Measurements from ENCODE around the gene TNFRSF4.

DNA sequence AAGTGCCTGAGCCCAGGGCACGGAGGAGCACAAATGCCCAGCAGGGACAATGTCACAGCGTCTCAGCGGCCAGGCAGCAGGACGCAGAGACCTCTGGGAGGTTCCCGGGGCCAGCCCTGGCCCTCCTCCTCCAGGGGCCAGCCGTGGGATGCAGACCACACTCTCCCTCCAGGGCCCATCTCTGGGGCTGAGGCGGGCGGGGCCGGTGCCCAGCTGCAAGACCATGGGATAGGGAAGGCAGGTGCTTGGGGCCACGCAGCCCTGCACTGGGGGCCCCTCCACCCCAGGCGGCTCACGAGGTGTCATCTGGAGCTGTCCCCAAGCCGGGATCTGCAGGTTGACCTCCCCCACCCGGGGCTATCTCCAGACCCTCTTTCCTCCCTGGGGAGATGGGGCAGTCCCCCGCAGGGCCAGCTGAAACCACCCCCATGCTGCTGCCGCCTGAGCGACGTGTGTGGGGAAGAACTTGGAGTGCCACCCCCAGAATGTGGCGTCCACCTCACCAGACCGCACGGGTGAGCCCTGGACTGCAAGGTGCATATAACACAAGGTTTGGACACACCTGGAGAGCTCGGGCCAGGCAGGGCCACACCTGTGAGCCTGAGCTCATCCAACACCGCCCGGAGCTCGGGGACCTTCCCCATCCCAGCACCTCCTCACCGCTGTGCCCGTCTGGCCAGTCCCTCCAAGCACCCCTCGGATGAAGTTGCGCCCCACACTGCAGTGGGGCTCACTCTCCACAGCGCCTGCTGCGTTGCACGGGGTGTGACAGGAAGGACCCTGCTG lies 44.3 kb downstream of the TNFRSF4 start:
- TF ChIP-seq, protein P1, sequence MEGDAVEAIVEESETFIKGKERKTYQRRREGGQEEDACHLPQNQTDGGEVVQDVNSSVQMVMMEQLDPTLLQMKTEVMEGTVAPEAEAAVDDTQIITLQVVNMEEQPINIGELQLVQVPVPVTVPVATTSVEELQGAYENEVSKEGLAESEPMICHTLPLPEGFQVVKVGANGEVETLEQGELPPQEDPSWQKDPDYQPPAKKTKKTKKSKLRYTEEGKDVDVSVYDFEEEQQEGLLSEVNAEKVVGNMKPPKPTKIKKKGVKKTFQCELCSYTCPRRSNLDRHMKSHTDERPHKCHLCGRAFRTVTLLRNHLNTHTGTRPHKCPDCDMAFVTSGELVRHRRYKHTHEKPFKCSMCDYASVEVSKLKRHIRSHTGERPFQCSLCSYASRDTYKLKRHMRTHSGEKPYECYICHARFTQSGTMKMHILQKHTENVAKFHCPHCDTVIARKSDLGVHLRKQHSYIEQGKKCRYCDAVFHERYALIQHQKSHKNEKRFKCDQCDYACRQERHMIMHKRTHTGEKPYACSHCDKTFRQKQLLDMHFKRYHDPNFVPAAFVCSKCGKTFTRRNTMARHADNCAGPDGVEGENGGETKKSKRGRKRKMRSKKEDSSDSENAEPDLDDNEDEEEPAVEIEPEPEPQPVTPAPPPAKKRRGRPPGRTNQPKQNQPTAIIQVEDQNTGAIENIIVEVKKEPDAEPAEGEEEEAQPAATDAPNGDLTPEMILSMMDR (IDR thresholded peaks at IDR 0.05; ENCODE audit: borderline replicate concordance, extremely low read depth, low read length, poor library complexity, severe bottlenecking) = no peak
- TF ChIP-seq EZH2 (IDR thresholded peaks at IDR 0.05; ENCODE audit: borderline replicate concordance, low read depth, low read length, severe bottlenecking) = no peak

Data from DND-41 (cell line).